Thyroid gland (tissue), 4 donors: ENCODE results near the gene CHRNA7.

ENCODE experiments used
- CTCF ChIP-seq, 6 experiments: fragments of 200-600 bp in 3 of 6; fragments of 450-650 bp in 3 of 6; sonication (generic) in 3 of 6; IDR thresholded peaks; one replicate each; pipeline ENCODE4 v1.5.1; 2016 to 2019; ENCODE audit warnings: antibody characterized with exemption in 6 of 6, mild to moderate bottlenecking in 2 of 6, inconsistent platforms in 1 of 6, moderate library complexity in 1 of 6
- POLR2A ChIP-seq, 2 donors: fragments of 450-650 bp; IDR thresholded peaks; one replicate each; pipeline ENCODE4 v1.6.1; 2017; ENCODE audit warnings: antibody characterized with exemption in 2 of 2, mild to moderate bottlenecking in 2 of 2, moderate library complexity in 1 of 2

GRCh38 chr15:32131803-32132202, 101.5 kb downstream of the CHRNA7 start:
- TF ChIP-seq CTCF (IDR thresholded peaks at IDR 0.05) (no peak), POLR2A (IDR thresholded peaks at IDR 0.05) (no peak)
